ENCODE results near the gene NDN. TPM values are rescaled to one million over a fixed set of nuclear protein-coding genes. Genes with fewer than 3 reads are reported as not detected.
"Not testable (repeated sequence)": the region's sequence is repeated elsewhere in the genome, so short reads cannot be mapped to it uniquely, and the experiment has no call there.

Gene NDN
- 40.0 TPM for total RNA-seq
- long read RNA-seq, transcript NDN-202 (1 exons, 1,627 nt), result major isoform, 44 of 44 reads
- long read RNA-seq, partial matches to known transcripts, result 0 of 44 reads
- long read RNA-seq, other reads (novel, unspliced or antisense), result 0 of 44 reads

GRCh38 chr15:23687143-23687470 is at the start of gene NDN:
Gene NDN, minus strand, starts transcription at chr15:23687305. Its CDS starts 88 bp downstream, at chr15:23687217.
- intact Hi-C loops (cut with DNase I), result no loop called here
- DNase-seq (ENCODE audit: missing footprints) (peak; percentile 77), ATAC-seq (peak; percentile 62)

GRCh38 chr15:23736033-23736673 is 49.0 kb upstream of the NDN start:
- DNase-seq (ENCODE audit: missing footprints), result no peak
- ATAC-seq, result no peak
- intact Hi-C loops (cut with DNase I), result no loop called here

- intact Hi-C loops (cut with DNase I), result no loop called here
- ATAC-seq (no peak), DNase-seq (ENCODE audit: missing footprints) (no peak)
Observed at GRCh38 chr15:23734862-23735261, 47.8 kb upstream of the NDN start.

- intact Hi-C loops (cut with DNase I); DNase-seq (ENCODE audit: missing footprints); ATAC-seq: not testable (repeated sequence)
Observed at GRCh38 chr15:23713874-23714656, 27.0 kb upstream of the NDN start.

GRCh38 chr15:23708332-23708731 is 21.2 kb upstream of the NDN start:
- DNase-seq (ENCODE audit: missing footprints) (no peak), ATAC-seq (no peak)
- intact Hi-C loops (cut with DNase I), result no loop called here

- ATAC-seq (no peak), DNase-seq (ENCODE audit: missing footprints) (no peak)
- intact Hi-C loops (cut with DNase I), result no loop called here
Observed at GRCh38 chr15:23695282-23695681, 8.2 kb upstream of the NDN start.

- ATAC-seq (no peak), DNase-seq (ENCODE audit: missing footprints) (no peak)
- intact Hi-C loops (cut with DNase I), result no loop called here
Observed at GRCh38 chr15:23694592-23694991, 7.5 kb upstream of the NDN start.

- intact Hi-C loops (cut with DNase I), result no loop called here
- no peak for DNase-seq (ENCODE audit: missing footprints)
- peak; percentile 89 for ATAC-seq
Observed at GRCh38 chr15:23690450-23690852, 3.3 kb upstream of the NDN start.

GRCh38 chr15:23690015-23690414 is 2.9 kb upstream of the NDN start:
- intact Hi-C loops (cut with DNase I), result no loop called here
- ATAC-seq (no peak), DNase-seq (ENCODE audit: missing footprints) (no peak)

GRCh38 chr15:23686466-23687142 is 501 bp downstream of the NDN start:
- intact Hi-C loops (cut with DNase I), result no loop called here
- ATAC-seq, result peak; percentile 45

GRCh38 chr15:23671481-23671880 is 15.6 kb downstream of the NDN start:
- ATAC-seq (no peak), DNase-seq (ENCODE audit: missing footprints) (no peak)
- intact Hi-C loops (cut with DNase I), result no loop called here

More at GRCh38 chr15:23686466-23687142, 501 bp downstream of the NDN start:
- DNase-seq (ENCODE audit: missing footprints), result no peak

GRCh38 chr15:23670970-23671369 is 16.1 kb downstream of the NDN start:
- DNase-seq (ENCODE audit: missing footprints) (no peak), ATAC-seq (no peak)
- intact Hi-C loops (cut with DNase I), result no loop called here

- no peak for ATAC-seq
- intact Hi-C loops (cut with DNase I), result no loop called here
- DNase-seq (ENCODE audit: missing footprints), result no peak
Observed at GRCh38 chr15:23663232-23663631, 23.9 kb downstream of the NDN start.

GRCh38 chr15:23648920-23649515 is 38.1 kb downstream of the NDN start:
- ATAC-seq (no peak), DNase-seq (ENCODE audit: missing footprints) (no peak)
- intact Hi-C loops (cut with DNase I), result no loop called here

GRCh38 chr15:23647421-23648370 is 39.4 kb downstream of the NDN start, which contains the start of gene MAGEL2:
Gene MAGEL2, minus strand, starts transcription at chr15:23647867. Its CDS starts 125 bp downstream, at chr15:23647742.
- DNase-seq (ENCODE audit: missing footprints) (no peak), ATAC-seq (no peak)
- intact Hi-C loops (cut with DNase I), result no loop called here

- DNase-seq (ENCODE audit: missing footprints), result no peak
- intact Hi-C loops (cut with DNase I), result no loop called here
- no peak for ATAC-seq
Observed at GRCh38 chr15:23647001-23647295, 40.2 kb downstream of the NDN start.

GRCh38 chr15:23646165-23647000 is 40.7 kb downstream of the NDN start:
- intact Hi-C loops (cut with DNase I), result no loop called here
- DNase-seq (ENCODE audit: missing footprints) (no peak), ATAC-seq (no peak)

Measured in Right ventricle myocardium inferior (tissue), 1 donor.